ENCODE results near the gene STIM2.

DNA sequence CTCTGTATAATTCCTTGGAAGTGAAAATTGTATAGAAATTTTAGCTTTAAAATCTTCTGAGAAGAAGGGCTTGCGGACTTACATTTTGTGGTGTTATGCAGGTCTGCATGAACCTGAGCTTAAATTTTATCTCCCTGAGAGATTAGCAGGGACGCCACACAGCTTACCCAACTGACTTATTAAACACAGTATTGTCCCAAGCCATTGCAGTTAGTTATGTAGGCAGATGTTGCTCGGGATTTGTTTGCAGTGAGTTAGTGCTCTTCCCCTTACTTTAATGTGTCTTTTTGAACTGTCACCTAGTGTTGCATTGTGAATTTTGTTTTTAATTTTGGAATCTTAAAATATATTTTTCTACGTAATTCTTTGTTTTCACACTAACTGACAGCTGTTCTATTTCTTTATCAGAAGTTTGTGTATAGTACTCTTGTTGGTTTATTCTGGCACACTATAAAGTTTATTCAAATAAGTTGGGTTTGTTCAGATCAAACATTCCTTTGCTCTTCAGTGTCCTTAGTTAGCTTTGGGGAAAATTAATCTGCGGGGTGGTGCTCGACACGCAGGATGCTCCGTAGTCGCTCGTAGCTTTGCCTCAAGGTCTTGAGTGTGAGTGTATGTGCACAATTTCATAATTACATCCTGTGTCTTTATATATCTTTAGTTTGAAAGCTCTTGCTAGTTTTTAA is 145.4 kb downstream of the STIM2 start:
- TF ChIP-seq, protein P1, sequence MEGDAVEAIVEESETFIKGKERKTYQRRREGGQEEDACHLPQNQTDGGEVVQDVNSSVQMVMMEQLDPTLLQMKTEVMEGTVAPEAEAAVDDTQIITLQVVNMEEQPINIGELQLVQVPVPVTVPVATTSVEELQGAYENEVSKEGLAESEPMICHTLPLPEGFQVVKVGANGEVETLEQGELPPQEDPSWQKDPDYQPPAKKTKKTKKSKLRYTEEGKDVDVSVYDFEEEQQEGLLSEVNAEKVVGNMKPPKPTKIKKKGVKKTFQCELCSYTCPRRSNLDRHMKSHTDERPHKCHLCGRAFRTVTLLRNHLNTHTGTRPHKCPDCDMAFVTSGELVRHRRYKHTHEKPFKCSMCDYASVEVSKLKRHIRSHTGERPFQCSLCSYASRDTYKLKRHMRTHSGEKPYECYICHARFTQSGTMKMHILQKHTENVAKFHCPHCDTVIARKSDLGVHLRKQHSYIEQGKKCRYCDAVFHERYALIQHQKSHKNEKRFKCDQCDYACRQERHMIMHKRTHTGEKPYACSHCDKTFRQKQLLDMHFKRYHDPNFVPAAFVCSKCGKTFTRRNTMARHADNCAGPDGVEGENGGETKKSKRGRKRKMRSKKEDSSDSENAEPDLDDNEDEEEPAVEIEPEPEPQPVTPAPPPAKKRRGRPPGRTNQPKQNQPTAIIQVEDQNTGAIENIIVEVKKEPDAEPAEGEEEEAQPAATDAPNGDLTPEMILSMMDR (conservative IDR thresholded peaks at IDR 0.05; ENCODE audit: low read length), result no peak
- TF ChIP-seq EZH2phosphoT487 (IDR thresholded peaks at IDR 0.05; ENCODE audit: borderline replicate concordance), result no peak
